ENCODE results near the gene IFNA17.
"Not testable (repeated sequence)": the region's sequence is repeated elsewhere in the genome, so short reads cannot be mapped to it uniquely, and the experiment has no call there.

Gene IFNA17

GRCh38 chr9:21213411-21214326, 14.4 kb downstream of the IFNA17 start:
- not testable (repeated sequence) for H3K4me1 ChIP-seq (ENCODE audit: control insufficient read depth in 1 of 2, insufficient read depth in 1 of 2, low read depth in 1 of 2, low read length in 1 of 2); H3K36me3 ChIP-seq; H3K9me3 ChIP-seq; H3K27me3 ChIP-seq; H3K4me3 ChIP-seq (ENCODE audit: low read depth in 1 of 2, low read length in 1 of 2); H3K27ac ChIP-seq
- TF ChIP-seq CTCF (IDR thresholded peaks at IDR 0.05), result peak; percentile 25

- H3K4me3 ChIP-seq (ENCODE audit: low read depth in 1 of 2, low read length in 1 of 2); H3K36me3 ChIP-seq; H3K4me1 ChIP-seq (ENCODE audit: control insufficient read depth in 1 of 2, insufficient read depth in 1 of 2, low read depth in 1 of 2, low read length in 1 of 2); H3K27me3 ChIP-seq; H3K9me3 ChIP-seq; H3K27ac ChIP-seq: not testable (repeated sequence)
These were observed 15.9 kb downstream of the IFNA17 start for GRCh38 chr9:21212160-21212559.

GRCh38 chr9:21210782-21211181, 17.2 kb downstream of the IFNA17 start:
- not testable (repeated sequence) for H3K27ac ChIP-seq; H3K4me1 ChIP-seq (ENCODE audit: control insufficient read depth in 1 of 2, insufficient read depth in 1 of 2, low read depth in 1 of 2, low read length in 1 of 2); H3K4me3 ChIP-seq (ENCODE audit: low read depth in 1 of 2, low read length in 1 of 2); H3K27me3 ChIP-seq; H3K9me3 ChIP-seq; H3K36me3 ChIP-seq

GRCh38 chr9:21210311-21210710, 17.7 kb downstream of the IFNA17 start:
- H3K27me3 ChIP-seq, result no peaks in the 10 kb centered on the region
- no peaks in the 10 kb centered on the region for H3K36me3 ChIP-seq
- no peak overlapping the region for H3K27ac ChIP-seq
- H3K9me3 ChIP-seq, result no peaks in the 10 kb centered on the region
- H3K4me3 ChIP-seq (ENCODE audit: low read depth in 1 of 2, low read length in 1 of 2), result no peak overlapping the region
- no peak for TF ChIP-seq CTCF (IDR thresholded peaks at IDR 0.05)
- H3K4me1 ChIP-seq (ENCODE audit: control insufficient read depth in 1 of 2, insufficient read depth in 1 of 2, low read depth in 1 of 2, low read length in 1 of 2), result no peaks in the 10 kb centered on the region

GRCh38 chr9:21207043-21207442, 21.0 kb downstream of the IFNA17 start, which contains the start of gene IFNA10:
IFNA10 (minus strand) TSS chr9:21207143; CDS start chr9:21207097, 46 bp downstream.
- not testable (repeated sequence) for H3K27me3 ChIP-seq; H3K9me3 ChIP-seq; H3K36me3 ChIP-seq; H3K4me1 ChIP-seq (ENCODE audit: control insufficient read depth in 1 of 2, insufficient read depth in 1 of 2, low read depth in 1 of 2, low read length in 1 of 2); H3K27ac ChIP-seq; H3K4me3 ChIP-seq (ENCODE audit: low read depth in 1 of 2, low read length in 1 of 2)

- Histone ChIP-seq H3K4me3 (ENCODE audit: low read depth in 1 of 2, low read length in 1 of 2) (no peak overlapping the region), H3K27ac (no peak overlapping the region), H3K36me3 (no peaks in the 10 kb centered on the region)
These were observed 22.8 kb downstream of the IFNA17 start for GRCh38 chr9:21205204-21205603.

GRCh38 chr9:21202105-21202504, 25.9 kb downstream of the IFNA17 start, which contains the start of gene IFNA7:
IFNA7 (minus strand) TSS chr9:21202205; CDS start chr9:21202165, 40 bp downstream.
- not testable (repeated sequence) for H3K4me3 ChIP-seq (ENCODE audit: low read depth in 1 of 2, low read length in 1 of 2); H3K9me3 ChIP-seq; H3K27me3 ChIP-seq; H3K27ac ChIP-seq; H3K4me1 ChIP-seq (ENCODE audit: control insufficient read depth in 1 of 2, insufficient read depth in 1 of 2, low read depth in 1 of 2, low read length in 1 of 2); H3K36me3 ChIP-seq

More at GRCh38 chr9:21205204-21205603, 22.8 kb downstream of the IFNA17 start:
- Histone ChIP-seq H3K27me3 (no peaks in the 10 kb centered on the region), H3K4me1 (ENCODE audit: control insufficient read depth in 1 of 2, insufficient read depth in 1 of 2, low read depth in 1 of 2, low read length in 1 of 2) (no peaks in the 10 kb centered on the region), H3K9me3 (no peaks in the 10 kb centered on the region)
- no peak for TF ChIP-seq CTCF (IDR thresholded peaks at IDR 0.05)
